ENCODE results near the gene NCKAP5.

NCKAP5 gene

GRCh38 chr2:133139847-133140533 is 428.3 kb downstream of the NCKAP5 start:
- H3K27me3 ChIP-seq (ENCODE audit: insufficient read depth, low read length) = no peaks in the 10 kb centered on the region
- TF ChIP-seq EZH2 (IDR thresholded peaks at IDR 0.05; ENCODE audit: borderline replicate concordance, low read length) = no peak
- no peak for TF ChIP-seq CTCF (IDR thresholded peaks at IDR 0.05; ENCODE audit: low read length)
- no peak overlapping the region for H3K4me2 ChIP-seq (ENCODE audit: low read length)
- no peak overlapping the region for H2AFZ ChIP-seq (ENCODE audit: low read length)
- no peak overlapping the region for H3K9ac ChIP-seq (ENCODE audit: low read length)
- no peaks in the 10 kb centered on the region for H3F3A ChIP-seq (ENCODE audit: insufficient read depth, low read length)
- H3K9me3 ChIP-seq (ENCODE audit: low read length) = no peaks in the 10 kb centered on the region
- no peaks in the 10 kb centered on the region for H3K36me3 ChIP-seq (ENCODE audit: insufficient read depth, low read length)
- H3K4me1 ChIP-seq (ENCODE audit: insufficient read depth, low read length, severe bottlenecking) = no peaks in the 10 kb centered on the region
- no peaks in the 10 kb centered on the region for H3K9me2 ChIP-seq (ENCODE audit: low read depth, low read length)
- no peaks in the 10 kb centered on the region for H3K79me2 ChIP-seq (ENCODE audit: insufficient read depth, low read length)
- H4K20me1 ChIP-seq (ENCODE audit: insufficient read depth, low read length) = no peaks in the 10 kb centered on the region
- no peak overlapping the region for H3K4me3 ChIP-seq (ENCODE audit: low read depth, low read length, poor library complexity, severe bottlenecking)
- H3K27ac ChIP-seq (ENCODE audit: low read depth, low read length, poor library complexity, severe bottlenecking) = no peak overlapping the region

DNA sequence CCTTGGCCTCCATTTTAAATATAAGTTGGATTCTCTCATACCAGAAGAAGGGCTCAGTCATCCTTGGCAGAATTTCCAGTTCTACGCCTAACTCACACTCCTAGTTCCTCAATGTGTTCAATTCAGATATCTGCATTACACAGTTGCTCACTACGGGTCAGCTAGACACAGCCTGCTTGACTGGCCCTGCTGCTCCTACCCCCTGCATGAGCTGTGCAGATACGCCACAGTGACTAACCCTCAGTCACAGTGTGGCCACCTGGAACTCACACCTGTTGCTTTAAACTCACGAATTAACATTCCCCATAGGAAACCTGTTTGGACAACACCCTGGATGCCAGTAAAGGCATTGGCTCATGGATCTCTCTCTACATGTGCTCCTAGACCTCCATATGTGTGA is 429.6 kb downstream of the NCKAP5 start:
- Histone ChIP-seq H3K27me3 (ENCODE audit: insufficient read depth, low read length) (no peaks in the 10 kb centered on the region), H3K36me3 (ENCODE audit: insufficient read depth, low read length) (no peaks in the 10 kb centered on the region), H3K4me2 (ENCODE audit: low read length) (no peak overlapping the region)

GRCh38 chr2:133135035-133135654 is 433.1 kb downstream of the NCKAP5 start:
- Histone ChIP-seq H3F3A (ENCODE audit: insufficient read depth, low read length) (no peaks in the 10 kb centered on the region), H3K27me3 (ENCODE audit: insufficient read depth, low read length) (no peaks in the 10 kb centered on the region), H3K79me2 (ENCODE audit: insufficient read depth, low read length) (no peaks in the 10 kb centered on the region), H3K4me2 (ENCODE audit: low read length) (no peak overlapping the region), H4K20me1 (ENCODE audit: insufficient read depth, low read length) (no peaks in the 10 kb centered on the region), H3K9me2 (ENCODE audit: low read depth, low read length) (no peaks in the 10 kb centered on the region), H2AFZ (ENCODE audit: low read length) (no peak overlapping the region), H3K9me3 (ENCODE audit: low read length) (no peaks in the 10 kb centered on the region), H3K27ac (ENCODE audit: low read depth, low read length, poor library complexity, severe bottlenecking) (no peak overlapping the region), H3K4me3 (ENCODE audit: low read depth, low read length, poor library complexity, severe bottlenecking) (no peak overlapping the region), H3K9ac (ENCODE audit: low read length) (no peak overlapping the region), H3K4me1 (ENCODE audit: insufficient read depth, low read length, severe bottlenecking) (no peaks in the 10 kb centered on the region), H3K36me3 (ENCODE audit: insufficient read depth, low read length) (no peaks in the 10 kb centered on the region)
- TF ChIP-seq CTCF (IDR thresholded peaks at IDR 0.05; ENCODE audit: low read length) (no peak), EZH2 (IDR thresholded peaks at IDR 0.05; ENCODE audit: borderline replicate concordance, low read length) (no peak)

More for the DNA sequence above, 429.6 kb downstream of the NCKAP5 start:
- Histone ChIP-seq H3K9me3 (ENCODE audit: low read length) (no peaks in the 10 kb centered on the region), H3K4me3 (ENCODE audit: low read depth, low read length, poor library complexity, severe bottlenecking) (no peak overlapping the region), H3K9me2 (ENCODE audit: low read depth, low read length) (no peaks in the 10 kb centered on the region), H3K79me2 (ENCODE audit: insufficient read depth, low read length) (no peaks in the 10 kb centered on the region), H3K9ac (ENCODE audit: low read length) (no peak overlapping the region), H3K27ac (ENCODE audit: low read depth, low read length, poor library complexity, severe bottlenecking) (no peak overlapping the region), H3K4me1 (ENCODE audit: insufficient read depth, low read length, severe bottlenecking) (no peaks in the 10 kb centered on the region), H3F3A (ENCODE audit: insufficient read depth, low read length) (no peaks in the 10 kb centered on the region), H2AFZ (ENCODE audit: low read length) (no peak overlapping the region), H4K20me1 (ENCODE audit: insufficient read depth, low read length) (no peaks in the 10 kb centered on the region)
- TF ChIP-seq CTCF (IDR thresholded peaks at IDR 0.05; ENCODE audit: low read length) = no peak
- TF ChIP-seq EZH2 (IDR thresholded peaks at IDR 0.05; ENCODE audit: borderline replicate concordance, low read length) = no peak
